Panc1 (cell line): Measurements from ENCODE around the gene SPATA17. TPM values are rescaled to one million over a fixed set of nuclear protein-coding genes. Genes with fewer than 3 reads are reported as not detected.

Experiments used
- ATAC-seq: fragments of 200-7000 bp; cut with Tn5 transposase; 2 replicates; pipeline ENCODE4 v1.9.1; 2020; ENCODE audit warnings: mild to moderate bottlenecking, moderate library complexity
- BruUV-seq: library from RNA; stranded (reverse); fragments of 400-500 nt; replicated peaks from 2 replicates; lab custom pipeline; 2021; lab: Mats Ljungman, UMichigan
- CTCF ChIA-PET: fragments of 300-600 bp; sonication (Branson Sonifier 250); formaldehyde crosslinking; loops from one replicate; lab custom pipeline; 2022; ENCODE audit warnings: antibody characterized with exemption; lab: Charles Lee
- POLR2A ChIA-PET: fragments of 300-600 bp; sonication (Branson Sonifier 250); formaldehyde crosslinking; loops from one replicate; lab custom pipeline; 2022; ENCODE audit warnings: antibody characterized with exemption; lab: Charles Lee
- DNase-seq: peaks from one replicate; pipeline ENCODE4 v3.0.0-alpha.2; 2010; ENCODE audit warnings: low read depth, low spot score
- H3K27ac ChIP-seq: 2 replicates; pipeline ENCODE4 v1.5.1; 2011; ENCODE audit warnings: mild to moderate bottlenecking, low read length, inconsistent platforms
- H3K27me3 ChIP-seq: fragments of 200-500 bp; sonication (Bioruptor generic); 2 replicates; pipeline ENCODE4 v1.6.0; 2014; ENCODE audit warnings: low read length, inconsistent platforms; ENCODE audit not compliant: control insufficient read depth, insufficient read depth
- H3K36me3 ChIP-seq: fragments of 200-500 bp; sonication (Bioruptor generic); 2 replicates; pipeline ENCODE4 v1.5.1; 2014; ENCODE audit warnings: inconsistent platforms, mild to moderate bottlenecking, low read length, moderate library complexity; ENCODE audit not compliant: control insufficient read depth, insufficient read depth
- H3K4me1 ChIP-seq: 2 replicates; pipeline ENCODE4 v1.5.1; 2011; ENCODE audit warnings: inconsistent platforms, mild to moderate bottlenecking, low read length, moderate library complexity; ENCODE audit not compliant: control insufficient read depth, insufficient read depth
- H3K4me3 ChIP-seq, 2 experiments: 2 replicates each; pipeline ENCODE4 v1.5.1; 2011 to 2012; ENCODE audit warnings: low read depth in 2 of 2, low read length in 2 of 2, mild to moderate bottlenecking in 2 of 2, inconsistent platforms in 1 of 2, moderate library complexity in 1 of 2
- H3K9me3 ChIP-seq: fragments of 200-500 bp; sonication (Bioruptor generic); 2 replicates; pipeline ENCODE4 v1.5.1; 2014; ENCODE audit warnings: low read depth, mild to moderate bottlenecking, inconsistent platforms, low read length, moderate library complexity; ENCODE audit not compliant: control insufficient read depth, insufficient read depth
- POLR2AphosphoS5 ChIP-seq: IDR thresholded peaks from 2 replicates; pipeline ENCODE4 v1.6.1; 2012; ENCODE audit warnings: mild to moderate bottlenecking, low read depth, low read length, moderate library complexity
- REST ChIP-seq, 2 experiments: IDR thresholded peaks; 2 replicates each; pipeline ENCODE4 v1.6.1; 2011 to 2012; ENCODE audit warnings: low read depth in 2 of 2, control low read depth in 1 of 2, low read length in 1 of 2, mild to moderate bottlenecking in 1 of 2, moderate library complexity in 1 of 2; ENCODE audit not compliant: insufficient read depth in 1 of 2
- SIN3A ChIP-seq: IDR thresholded peaks from 2 replicates; pipeline ENCODE4 v1.6.1; 2012; ENCODE audit warnings: low read depth, mild to moderate bottlenecking, low read length, moderate library complexity, borderline replicate concordance; ENCODE audit not compliant: insufficient read depth
- TCF7L2 ChIP-seq: IDR thresholded peaks from 2 replicates; pipeline ENCODE4 v1.6.1; 2011; ENCODE audit warnings: mild to moderate bottlenecking, low read depth, low read length, inconsistent platforms
- in situ Hi-C: cut with HindIII; loops from 2 replicates; pipeline ENCODE4 v1.10.0; 2016; ENCODE audit warnings: low sequenced_read_pairs, low pct_unique_long_range_greater_than_20kb
- intact Hi-C: fragments of 100-400 bp; cut with micrococcal nuclease; formaldehyde crosslinking; loops from one replicate; pipeline ENCODE4 v1.10.0; 2022; ENCODE audit not compliant: unreplicated experiment
- total RNA-seq: library from RNA; stranded (reverse); gene quantifications from one replicate; pipeline ENCODE4 v1.2.1, GENCODE V29; 2021; ENCODE audit not compliant: unreplicated experiment
- TF ChIP-seq, protein P1 (sequence below): fragments of 450-650 bp; IDR thresholded peaks from 2 replicates; pipeline ENCODE4 v1.5.1; 2017; ENCODE audit warnings: mild to moderate bottlenecking

The SPATA17 gene
- total RNA-seq, 1 experiment from 2014 or later: 0.51 TPM

DNA sequence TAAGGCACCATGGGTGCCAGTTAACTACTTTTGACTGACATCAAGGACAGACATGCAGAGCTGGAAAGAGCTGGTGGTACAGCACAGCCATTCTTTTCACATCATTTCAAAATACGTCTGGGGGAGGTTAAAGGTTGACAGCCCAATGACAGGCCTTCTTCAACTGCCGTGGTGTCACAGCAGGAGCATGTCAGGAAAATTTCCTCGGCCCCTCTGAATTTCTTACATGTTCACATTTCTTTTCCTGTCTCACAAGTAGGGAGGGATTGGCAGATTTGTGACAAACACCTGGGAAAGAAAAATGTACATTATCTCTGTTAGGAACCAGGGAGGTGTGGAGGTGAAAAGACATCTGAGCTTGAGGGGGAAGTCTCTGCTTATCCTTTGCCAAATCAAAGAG, 279.1 kb downstream of the SPATA17 start:
- H3K4me3 ChIP-seq: no peak overlapping the region
- H3K27ac ChIP-seq: no peak overlapping the region
- H3K36me3 ChIP-seq: no peaks in the 10 kb centered on the region
- POLR2A ChIA-PET: no interaction called here
- H3K4me1 ChIP-seq: no peaks in the 10 kb centered on the region
- H3K27me3 ChIP-seq: no peaks in the 10 kb centered on the region
- DNase-seq: no peak
- no peak for ATAC-seq
- CTCF ChIA-PET: no interaction called here
- TF ChIP-seq, protein P1, sequence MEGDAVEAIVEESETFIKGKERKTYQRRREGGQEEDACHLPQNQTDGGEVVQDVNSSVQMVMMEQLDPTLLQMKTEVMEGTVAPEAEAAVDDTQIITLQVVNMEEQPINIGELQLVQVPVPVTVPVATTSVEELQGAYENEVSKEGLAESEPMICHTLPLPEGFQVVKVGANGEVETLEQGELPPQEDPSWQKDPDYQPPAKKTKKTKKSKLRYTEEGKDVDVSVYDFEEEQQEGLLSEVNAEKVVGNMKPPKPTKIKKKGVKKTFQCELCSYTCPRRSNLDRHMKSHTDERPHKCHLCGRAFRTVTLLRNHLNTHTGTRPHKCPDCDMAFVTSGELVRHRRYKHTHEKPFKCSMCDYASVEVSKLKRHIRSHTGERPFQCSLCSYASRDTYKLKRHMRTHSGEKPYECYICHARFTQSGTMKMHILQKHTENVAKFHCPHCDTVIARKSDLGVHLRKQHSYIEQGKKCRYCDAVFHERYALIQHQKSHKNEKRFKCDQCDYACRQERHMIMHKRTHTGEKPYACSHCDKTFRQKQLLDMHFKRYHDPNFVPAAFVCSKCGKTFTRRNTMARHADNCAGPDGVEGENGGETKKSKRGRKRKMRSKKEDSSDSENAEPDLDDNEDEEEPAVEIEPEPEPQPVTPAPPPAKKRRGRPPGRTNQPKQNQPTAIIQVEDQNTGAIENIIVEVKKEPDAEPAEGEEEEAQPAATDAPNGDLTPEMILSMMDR: no peak
- TF ChIP-seq SIN3A (no peak), REST (IDR thresholded peaks at IDR 0.05; ENCODE audit: insufficient read depth in 1 of 2, low read depth in 2 of 2, low read length in 1 of 2) (no peak), POLR2AphosphoS5 (no peak), TCF7L2 (no peak)
- no TSS peak for BruUV-seq
- in situ Hi-C loops (no loop called here), intact Hi-C loops (no loop called here)
- H3K9me3 ChIP-seq: no peaks in the 10 kb centered on the region

GRCh38 chr1:217910791-217911320, 279.7 kb downstream of the SPATA17 start:
- no peak overlapping the region for H3K4me3 ChIP-seq
- no peaks in the 10 kb centered on the region for H3K27me3 ChIP-seq
- POLR2A ChIA-PET: no interaction called here
- no TSS peak for BruUV-seq
- no peaks in the 10 kb centered on the region for H3K9me3 ChIP-seq
- no peak overlapping the region for H3K27ac ChIP-seq
- ATAC-seq (no peak), DNase-seq (no peak)
- CTCF ChIA-PET: no interaction called here
- H3K4me1 ChIP-seq: no peaks in the 10 kb centered on the region
- in situ Hi-C loops: no loop called here
- no peak for TF ChIP-seq TCF7L2
- TF ChIP-seq REST (IDR thresholded peaks at IDR 0.05; ENCODE audit: insufficient read depth in 1 of 2, low read depth in 2 of 2, low read length in 1 of 2): no peak
- no peak for TF ChIP-seq POLR2AphosphoS5
- TF ChIP-seq, protein P1: no peak
- no peak for TF ChIP-seq SIN3A
- no peaks in the 10 kb centered on the region for H3K36me3 ChIP-seq
- intact Hi-C loops: no loop called here
